Central memory CD8-positive, alpha-beta T cell (primary cell): ENCODE results near the gene GPR22.
A peak's percentile ranks its signal among the peaks of the same experiment; 100 is the strongest.

Experiments
- ATAC-seq: fragments of 150-1000 bp; cut with Tn5 transposase; replicated peaks from 2 replicates; pipeline ENCODE4 v1.10.0; 2022; ENCODE audit warnings: mild to moderate bottlenecking, moderate FRiP score, moderate number of reproducible peaks; ENCODE audit not compliant: poor library complexity, severe bottlenecking; ENCODE audit errors: extremely low read depth
- DNase-seq, 2 donors: peaks; one replicate each; pipeline ENCODE4 v3.0.0; 2021; ENCODE audit warnings: low spot score in 2 of 2
- H3K27ac Mint-ChIP-seq: one replicate; pipeline ENCODE4 v1.8.0; 2022; ENCODE audit warnings: low read depth, mild to moderate bottlenecking, moderate library complexity, mixed read lengths
- H3K27me3 Mint-ChIP-seq: one replicate; pipeline ENCODE4 v1.8.0; 2022; ENCODE audit warnings: mixed read lengths
- H3K36me3 Mint-ChIP-seq: one replicate; pipeline ENCODE4 v1.8.0; 2022; ENCODE audit warnings: mild to moderate bottlenecking, moderate library complexity, mixed read lengths; ENCODE audit not compliant: insufficient read depth
- H3K4me1 Mint-ChIP-seq: one replicate; pipeline ENCODE4 v1.8.0; 2022; ENCODE audit warnings: mixed read lengths
- H3K4me3 Mint-ChIP-seq: one replicate; pipeline ENCODE4 v1.8.0; 2022; ENCODE audit warnings: mild to moderate bottlenecking, moderate library complexity, mixed read lengths
- H3K9me3 Mint-ChIP-seq: one replicate; pipeline ENCODE4 v1.8.0; 2022; ENCODE audit warnings: mixed read lengths

GPR22 gene

DNA sequence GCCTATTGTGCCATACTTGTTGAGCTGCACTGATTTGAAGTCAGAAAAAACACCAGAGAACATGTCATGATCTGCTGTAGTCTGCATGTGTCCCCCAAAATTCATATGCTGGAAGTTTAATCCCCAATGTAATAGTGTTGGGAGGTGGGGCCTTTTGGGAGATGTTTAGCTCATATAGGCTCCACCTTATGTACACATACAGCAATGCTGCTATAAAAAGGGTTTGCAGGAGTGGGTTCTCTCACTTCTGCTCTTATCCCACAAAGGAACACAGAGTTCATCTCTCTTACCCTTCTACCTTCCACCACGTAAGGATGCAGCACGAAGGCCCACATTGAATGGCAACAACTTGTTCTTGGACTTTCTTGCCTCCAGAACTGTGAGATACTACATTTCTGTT is 23.0 kb downstream of the GPR22 start:
- Mint-ChIP-seq H3K4me3 (no peak overlapping the region), H3K27ac (no peak overlapping the region), H3K27me3 (no peaks in the 10 kb centered on the region), H3K4me1 (peaks cover 48% of the 10 kb centered on the region), H3K36me3 (peaks cover 4% of the 10 kb centered on the region), H3K9me3 (no peaks in the 10 kb centered on the region)
- ATAC-seq (no peak), DNase-seq (no peak)

DNA sequence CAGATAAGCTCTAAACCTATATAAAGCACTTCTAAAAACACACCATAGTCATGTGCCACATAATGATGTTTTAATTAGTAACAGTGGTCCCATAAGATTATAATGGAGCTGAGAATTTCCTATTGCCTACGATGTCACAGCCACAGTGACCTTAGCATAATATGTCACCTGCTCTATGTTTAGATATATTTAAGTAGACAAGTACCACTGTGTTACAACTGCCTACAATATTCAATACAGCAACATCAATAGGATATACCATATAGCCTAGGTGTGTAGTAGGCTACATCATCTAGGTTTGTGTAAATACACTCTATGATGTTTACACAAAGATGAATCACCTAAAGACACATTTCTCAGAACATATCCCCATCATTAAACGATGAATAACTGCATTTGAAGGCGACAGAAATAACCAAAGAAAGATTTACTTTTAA is 24.5 kb downstream of the GPR22 start:
- peaks cover 4% of the 10 kb centered on the region for H3K36me3 Mint-ChIP-seq

DNA sequence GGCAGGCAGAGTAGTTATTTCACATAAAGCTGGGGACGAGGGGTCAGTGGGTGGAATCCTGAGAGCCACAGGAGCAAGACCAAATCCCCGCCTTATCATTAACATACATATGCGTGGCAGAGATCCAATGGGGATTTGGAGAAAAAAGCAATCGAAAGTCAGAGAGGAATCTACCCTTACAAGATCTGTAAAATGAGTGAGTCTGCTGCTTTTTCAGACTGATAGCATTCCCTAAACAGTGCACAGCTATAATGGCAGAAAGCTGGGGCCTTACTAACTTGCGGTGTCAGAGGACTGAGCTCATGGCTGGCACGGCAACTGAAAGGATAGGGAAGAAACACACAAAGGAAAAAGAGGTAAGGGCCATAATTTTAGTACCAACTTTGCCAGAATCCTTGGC is 25.0 kb downstream of the GPR22 start:
- Mint-ChIP-seq H3K36me3 (peaks cover 4% of the 10 kb centered on the region), H3K4me3 (no peak overlapping the region), H3K27ac (no peak overlapping the region), H3K27me3 (no peaks in the 10 kb centered on the region), H3K9me3 (no peaks in the 10 kb centered on the region), H3K4me1 (peaks cover 57% of the 10 kb centered on the region)
- ATAC-seq (no peak), DNase-seq (no peak)

More for the DNA sequence above, 24.5 kb downstream of the GPR22 start:
- no peak for ATAC-seq
- H3K27ac Mint-ChIP-seq = no peak overlapping the region
- H3K4me3 Mint-ChIP-seq = no peak overlapping the region
- no peaks in the 10 kb centered on the region for H3K27me3 Mint-ChIP-seq
- H3K9me3 Mint-ChIP-seq = no peaks in the 10 kb centered on the region
- peaks cover 54% of the 10 kb centered on the region for H3K4me1 Mint-ChIP-seq
- DNase-seq = no peak

DNA sequence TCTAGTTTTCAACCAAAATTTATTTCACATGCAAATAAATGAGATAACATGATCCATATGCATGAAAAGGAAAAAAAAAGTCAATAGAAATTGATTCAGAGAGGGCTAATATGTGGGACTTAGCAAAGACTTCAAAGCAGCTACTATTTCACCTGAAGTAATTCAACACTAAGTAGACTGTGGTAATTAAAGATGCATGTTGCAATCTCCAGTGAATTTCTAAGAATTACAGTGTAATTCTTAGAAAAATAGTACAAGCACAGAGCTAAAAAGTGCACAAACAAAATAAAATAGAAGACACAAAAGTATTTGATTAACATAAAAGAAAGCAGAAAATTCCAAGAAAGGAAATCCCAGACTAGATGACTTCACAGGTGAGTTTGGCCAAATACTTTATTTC is 25.7 kb downstream of the GPR22 start:
- H3K4me1 Mint-ChIP-seq = peaks cover 54% of the 10 kb centered on the region
- H3K27me3 Mint-ChIP-seq = no peaks in the 10 kb centered on the region
- ATAC-seq (no peak), DNase-seq (no peak)
- H3K36me3 Mint-ChIP-seq = peaks cover 2% of the 10 kb centered on the region
- H3K27ac Mint-ChIP-seq = no peak overlapping the region
- no peak overlapping the region for H3K4me3 Mint-ChIP-seq
- H3K9me3 Mint-ChIP-seq = no peaks in the 10 kb centered on the region

DNA sequence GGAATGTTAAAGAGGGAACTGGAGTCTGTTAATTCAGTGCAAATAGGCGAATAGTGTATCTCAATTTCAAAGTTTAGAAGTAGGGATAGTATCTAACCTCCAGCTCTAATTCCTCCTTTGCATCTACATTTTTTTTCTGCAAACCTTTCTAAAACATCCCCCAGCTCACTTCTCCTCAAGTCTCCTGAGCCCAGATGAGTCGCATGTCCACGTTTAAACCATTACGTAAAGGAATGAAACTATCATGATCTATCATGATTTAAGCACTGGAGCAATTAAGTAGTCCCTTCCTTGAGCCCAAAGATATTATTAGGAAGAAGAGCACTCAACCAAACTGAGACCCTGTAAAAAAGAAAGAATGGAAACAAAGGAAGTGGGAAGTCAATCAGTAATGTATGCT is 29.9 kb downstream of the GPR22 start:
- no peak overlapping the region for H3K4me3 Mint-ChIP-seq
- ATAC-seq (no peak), DNase-seq (no peak)
- peaks cover 3% of the 10 kb centered on the region for H3K36me3 Mint-ChIP-seq
- H3K27ac Mint-ChIP-seq = no peak overlapping the region
- no peaks in the 10 kb centered on the region for H3K27me3 Mint-ChIP-seq
- peaks cover 40% of the 10 kb centered on the region for H3K4me1 Mint-ChIP-seq
- no peaks in the 10 kb centered on the region for H3K9me3 Mint-ChIP-seq

DNA sequence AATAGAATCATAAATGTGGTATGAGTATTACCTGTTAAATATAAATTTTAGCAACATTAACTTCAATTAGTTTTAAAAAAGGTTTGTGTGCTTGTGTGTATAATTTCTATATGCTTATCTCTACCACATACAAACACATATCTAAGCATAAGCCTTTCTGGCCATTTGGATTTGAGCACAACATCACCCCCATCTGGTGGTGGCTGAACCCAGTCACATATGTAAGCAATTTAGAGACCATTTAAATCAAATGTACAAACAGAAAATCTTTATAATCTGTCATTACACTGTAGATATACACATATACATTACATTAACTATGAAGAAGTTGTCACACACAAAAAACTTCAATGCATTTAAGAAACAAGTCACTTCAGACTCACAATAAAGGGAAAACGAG is 31.7 kb downstream of the GPR22 start:
- H3K4me3 Mint-ChIP-seq = no peak overlapping the region
- peak; percentile 32 for ATAC-seq

DNA sequence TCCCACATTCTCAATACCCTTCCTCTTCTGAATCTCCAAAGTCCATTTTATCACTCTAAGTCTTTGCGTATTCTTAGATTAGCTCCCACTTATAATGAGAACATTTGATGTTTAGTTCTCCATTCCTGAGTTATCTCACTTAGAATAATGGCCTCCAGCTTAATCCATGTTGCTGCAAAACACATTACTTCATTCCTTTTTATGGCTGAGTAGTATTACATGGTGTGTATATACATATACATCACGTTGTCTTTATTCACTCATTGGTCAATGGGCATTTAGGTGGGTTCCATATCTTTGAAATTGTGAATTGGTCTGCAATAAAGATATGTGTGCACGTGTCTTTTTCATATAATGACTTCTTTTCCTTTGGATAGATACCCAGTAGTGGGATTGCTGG is 32.3 kb downstream of the GPR22 start:
- DNase-seq (no peak), ATAC-seq (no peak)
- Mint-ChIP-seq H3K9me3 (no peaks in the 10 kb centered on the region), H3K27ac (no peak overlapping the region), H3K4me3 (no peak overlapping the region), H3K4me1 (peaks cover 25% of the 10 kb centered on the region), H3K36me3 (peaks cover 3% of the 10 kb centered on the region), H3K27me3 (no peaks in the 10 kb centered on the region)

More for the DNA sequence above, 31.7 kb downstream of the GPR22 start:
- DNase-seq = no peak
- H3K27me3 Mint-ChIP-seq = no peaks in the 10 kb centered on the region
- H3K4me1 Mint-ChIP-seq = peaks cover 31% of the 10 kb centered on the region
- peaks cover 3% of the 10 kb centered on the region for H3K36me3 Mint-ChIP-seq
- no peaks in the 10 kb centered on the region for H3K9me3 Mint-ChIP-seq
- H3K27ac Mint-ChIP-seq = no peak overlapping the region

DNA sequence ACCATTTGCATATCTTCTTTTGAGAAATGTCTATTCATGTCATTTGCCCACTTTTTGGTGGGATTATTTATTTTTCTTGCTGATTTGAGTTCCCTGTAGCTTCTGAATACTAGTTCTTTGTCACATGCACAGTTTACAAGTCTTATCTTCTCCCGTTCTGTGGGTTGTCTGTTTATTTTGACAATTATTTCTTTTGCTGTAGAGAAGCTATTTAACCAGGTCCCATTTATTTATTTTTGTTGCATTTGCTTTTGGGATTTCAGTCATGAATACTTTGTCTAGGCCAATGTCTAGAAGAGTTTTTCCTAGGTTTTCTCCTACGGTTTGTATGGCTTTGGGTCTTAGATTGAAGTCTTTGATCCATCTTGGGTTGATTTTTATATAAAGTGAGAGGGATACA is 32.9 kb downstream of the GPR22 start:
- H3K4me1 Mint-ChIP-seq = peaks cover 26% of the 10 kb centered on the region
- H3K4me3 Mint-ChIP-seq = no peak overlapping the region
- no peaks in the 10 kb centered on the region for H3K27me3 Mint-ChIP-seq
- H3K36me3 Mint-ChIP-seq = peaks cover 4% of the 10 kb centered on the region
- ATAC-seq = no peak
- no peak overlapping the region for H3K27ac Mint-ChIP-seq
- DNase-seq = no peak
- no peaks in the 10 kb centered on the region for H3K9me3 Mint-ChIP-seq

DNA sequence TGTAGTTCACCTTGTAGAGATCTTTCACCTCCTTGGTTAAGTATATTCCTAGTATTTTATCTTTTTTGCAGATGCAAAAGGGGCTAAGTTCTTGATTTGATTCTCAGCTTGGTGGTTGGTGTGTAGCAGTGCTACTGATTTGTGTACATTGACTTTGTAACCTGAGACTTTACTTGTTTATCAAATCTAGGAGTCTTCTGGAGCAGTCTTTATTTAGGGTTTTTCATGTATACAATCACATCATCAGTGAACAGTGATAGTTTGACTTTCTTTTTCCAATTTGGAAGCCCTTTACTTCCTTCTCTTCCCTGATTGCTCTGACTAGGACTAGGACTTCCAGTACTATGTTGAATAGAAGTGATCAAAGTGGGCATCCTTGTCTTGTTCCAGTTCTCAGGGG is 33.8 kb downstream of the GPR22 start:
- Mint-ChIP-seq H3K4me3 (no peak overlapping the region), H3K27me3 (no peaks in the 10 kb centered on the region), H3K4me1 (peaks cover 24% of the 10 kb centered on the region), H3K36me3 (peaks cover 7% of the 10 kb centered on the region), H3K9me3 (no peaks in the 10 kb centered on the region), H3K27ac (peak overlapping the region; percentile 45)
- ATAC-seq = no peak
- no peak for DNase-seq

DNA sequence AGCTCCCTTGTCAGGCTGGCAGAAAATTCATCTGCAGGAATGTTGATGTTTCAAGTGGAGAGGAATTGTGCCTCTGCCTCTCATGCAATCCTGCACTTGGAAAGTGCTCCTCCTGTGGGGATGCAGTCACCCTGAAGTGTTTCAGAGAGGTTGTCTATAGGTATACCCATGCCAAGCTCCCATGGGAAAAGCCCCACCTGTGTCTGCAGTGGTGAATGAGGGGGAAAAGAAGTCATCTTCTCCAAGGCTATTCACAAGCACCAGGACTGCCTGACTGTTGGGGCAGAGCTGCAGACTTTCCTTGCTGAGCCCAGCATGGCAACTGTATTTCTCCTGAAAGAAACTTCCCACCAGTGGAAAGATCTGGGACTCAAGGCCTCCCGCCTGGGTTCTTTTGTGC is 35.5 kb downstream of the GPR22 start:
- Mint-ChIP-seq H3K27me3 (no peaks in the 10 kb centered on the region), H3K4me3 (no peak overlapping the region), H3K9me3 (no peaks in the 10 kb centered on the region), H3K27ac (no peak overlapping the region), H3K4me1 (peaks cover 28% of the 10 kb centered on the region), H3K36me3 (peaks cover 7% of the 10 kb centered on the region)
- ATAC-seq (no peak), DNase-seq (no peak)

DNA sequence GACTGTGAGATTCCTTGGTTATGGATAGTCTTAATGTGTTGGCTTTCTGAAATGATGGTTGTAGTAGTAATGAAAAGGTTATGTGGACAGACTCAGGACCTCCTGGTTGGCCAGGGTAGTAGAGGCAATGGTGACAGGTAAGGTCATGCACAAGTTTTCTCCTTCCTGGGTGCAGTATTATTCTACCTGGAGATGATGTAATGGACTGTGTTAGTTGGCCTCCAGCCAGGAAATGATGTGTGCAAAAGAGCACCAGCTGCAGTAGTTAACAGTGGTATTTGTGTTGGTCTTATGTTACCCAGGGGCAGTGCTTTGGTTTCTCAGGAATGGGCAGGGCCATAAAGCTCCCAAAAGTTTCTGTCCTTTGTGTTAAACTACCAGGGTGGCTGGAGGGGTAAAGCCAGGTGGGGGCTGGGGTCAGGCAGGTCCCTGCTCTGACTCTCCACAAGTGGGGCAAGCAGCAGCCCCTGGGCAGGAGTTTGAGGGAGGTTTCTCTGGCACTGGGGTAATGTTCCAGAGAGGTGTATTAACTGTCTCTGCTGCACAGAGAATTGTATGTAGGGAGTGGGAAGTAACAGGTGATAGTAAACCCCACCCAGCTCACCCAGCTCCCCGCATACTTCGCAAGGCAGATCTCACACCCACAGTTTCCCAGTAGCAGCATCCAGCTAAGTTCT is 36.3 kb downstream of the GPR22 start:
- H3K27me3 Mint-ChIP-seq = no peaks in the 10 kb centered on the region
- no peak overlapping the region for H3K27ac Mint-ChIP-seq
- peaks cover 7% of the 10 kb centered on the region for H3K36me3 Mint-ChIP-seq
- H3K9me3 Mint-ChIP-seq = no peaks in the 10 kb centered on the region
- DNase-seq (no peak), ATAC-seq (no peak)
- H3K4me1 Mint-ChIP-seq = peaks cover 36% of the 10 kb centered on the region
- no peak overlapping the region for H3K4me3 Mint-ChIP-seq

DNA sequence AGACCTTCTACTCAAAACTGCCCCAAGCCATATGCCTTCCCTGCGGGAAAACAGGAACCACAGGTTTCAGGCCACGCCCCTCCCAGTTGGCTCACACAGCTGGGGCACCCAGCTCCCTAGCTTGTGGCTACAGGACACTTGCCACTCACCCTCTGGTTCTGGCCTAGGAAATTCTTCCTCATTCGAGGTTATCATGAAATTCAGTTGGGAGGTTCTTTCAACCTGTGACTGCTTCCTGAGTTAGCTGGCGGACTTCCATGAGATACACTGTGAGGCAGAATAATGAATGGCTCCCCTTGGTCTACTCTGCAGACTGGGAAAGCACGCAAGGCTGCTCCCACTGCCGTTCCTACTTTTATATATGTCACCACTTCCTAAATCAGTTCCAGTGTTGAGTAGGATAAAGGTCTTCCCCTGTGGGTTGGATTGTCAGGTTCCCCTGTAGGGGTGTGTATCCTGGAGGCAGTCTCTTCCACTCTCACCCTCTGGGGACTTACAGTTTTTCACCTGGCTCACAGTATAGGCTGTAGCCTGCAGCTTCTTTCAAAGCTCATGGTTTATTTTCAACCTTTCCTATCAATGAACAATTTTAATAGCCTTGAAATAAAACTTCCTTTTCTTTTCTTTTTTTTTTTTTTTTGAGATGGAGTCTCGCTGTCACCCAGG is 37.0 kb downstream of the GPR22 start:
- DNase-seq = no peak
- H3K4me1 Mint-ChIP-seq = peaks cover 39% of the 10 kb centered on the region
- ATAC-seq = no peak
- H3K27ac Mint-ChIP-seq = no peak overlapping the region
- no peaks in the 10 kb centered on the region for H3K9me3 Mint-ChIP-seq
- no peak overlapping the region for H3K4me3 Mint-ChIP-seq
- H3K36me3 Mint-ChIP-seq = peaks cover 7% of the 10 kb centered on the region
- no peaks in the 10 kb centered on the region for H3K27me3 Mint-ChIP-seq
